Ramos (cell line): ENCODE results near the gene ARHGEF17.
"Not testable (repeated sequence)": the region's sequence is repeated elsewhere in the genome, so short reads cannot be mapped to it uniquely, and the experiment has no call there.

Experiments
- in situ Hi-C: fragments of 300-500 bp; cut with MboI; formaldehyde crosslinking; loops from one replicate; pipeline ENCODE4 v1.14.3; 2022; ENCODE audit warnings: low sequenced_read_pairs; ENCODE audit not compliant: unreplicated experiment

Gene ARHGEF17

DNA sequence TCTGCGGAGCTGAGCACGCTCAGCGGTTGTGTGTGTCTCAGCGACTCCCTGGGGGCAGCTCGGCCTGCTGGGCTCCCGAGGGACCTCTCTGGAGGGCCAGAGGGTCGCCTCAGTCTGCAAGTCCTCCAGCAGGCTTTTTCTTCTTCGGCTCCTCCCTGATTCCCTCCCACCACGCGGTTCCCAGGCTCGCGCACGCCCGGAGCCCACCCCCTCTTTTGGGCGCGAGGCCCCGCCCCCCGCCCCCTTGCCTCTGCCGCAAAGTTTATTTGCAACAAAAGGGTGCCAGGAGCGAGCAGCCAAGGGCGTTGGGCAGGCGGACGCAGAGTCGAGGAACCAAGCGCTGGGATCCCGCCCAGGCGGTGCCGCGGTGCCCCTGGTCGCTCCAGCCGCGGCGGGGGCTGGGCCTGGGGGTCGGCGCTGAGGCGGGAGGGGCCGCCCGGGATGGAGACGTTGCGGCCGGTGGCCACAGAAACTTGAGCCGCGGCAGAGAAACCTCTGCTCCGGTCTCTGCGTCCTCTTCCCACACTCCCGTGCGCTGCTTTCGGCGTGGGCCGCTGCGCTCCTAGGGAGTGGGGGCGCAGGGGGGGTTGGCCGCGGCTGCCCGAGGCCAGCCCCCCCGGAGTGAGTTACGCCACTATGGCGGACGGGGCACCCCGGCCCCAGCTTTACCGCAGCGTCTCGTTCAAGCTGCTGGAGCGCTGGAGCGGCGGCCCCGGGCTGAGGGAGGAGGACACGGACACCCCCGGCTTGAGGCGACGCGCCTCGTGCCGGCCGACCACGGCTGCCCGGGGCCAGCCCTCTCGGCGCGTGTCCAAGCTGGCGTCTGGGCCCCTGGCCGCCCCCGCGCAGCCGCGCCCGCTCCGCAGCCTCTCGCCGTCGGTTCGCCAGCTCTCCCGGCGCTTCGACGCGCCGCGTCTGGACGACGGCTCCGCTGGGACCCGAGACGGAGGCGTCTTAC lies at the start of gene ARHGEF17:
Gene ARHGEF17 (plus strand): TSS at position 274 of the 958 bp plus-strand sequence. CDS start 363 bp downstream, at position 637.
- in situ Hi-C loops = no loop called here

DNA sequence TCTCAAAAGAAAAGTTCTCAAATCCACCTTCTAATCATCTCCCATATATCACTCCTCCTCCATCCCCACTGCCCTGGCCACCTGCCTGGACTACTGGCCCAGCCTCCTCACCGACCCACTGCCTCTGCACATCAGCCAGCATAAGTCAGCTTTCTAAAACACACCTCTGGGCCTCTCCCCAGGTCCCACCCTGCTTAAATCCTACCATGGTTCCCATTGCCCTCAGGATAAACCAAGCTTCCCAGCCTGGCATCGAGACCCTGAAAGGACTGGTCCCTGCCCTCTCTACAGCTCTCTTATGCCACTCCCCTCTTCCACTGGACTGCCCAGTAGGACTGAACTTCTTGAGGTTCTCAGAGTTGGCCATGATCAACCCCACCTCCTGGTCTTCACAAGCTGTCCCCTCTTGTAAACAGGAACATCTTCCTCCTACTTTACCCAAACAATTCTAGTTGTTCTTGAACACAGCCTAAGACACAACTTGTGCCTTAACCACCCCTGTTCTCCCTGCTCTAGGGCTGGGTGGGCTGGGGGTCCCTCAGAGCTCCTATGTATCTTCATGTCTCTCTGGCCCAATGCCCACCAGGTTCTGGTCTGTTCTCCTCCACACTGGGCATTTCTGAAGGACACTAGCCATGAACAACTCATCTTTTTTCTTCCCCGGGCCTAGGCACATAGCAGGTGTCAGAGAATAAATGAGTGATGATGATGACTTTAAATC lies 48.5 kb upstream of the ARHGEF17 start:
- in situ Hi-C loops = no loop called here

- in situ Hi-C loops = no loop called here
These were observed 48.0 kb upstream of the ARHGEF17 start for GRCh38 chr11:73260127-73260457.

DNA sequence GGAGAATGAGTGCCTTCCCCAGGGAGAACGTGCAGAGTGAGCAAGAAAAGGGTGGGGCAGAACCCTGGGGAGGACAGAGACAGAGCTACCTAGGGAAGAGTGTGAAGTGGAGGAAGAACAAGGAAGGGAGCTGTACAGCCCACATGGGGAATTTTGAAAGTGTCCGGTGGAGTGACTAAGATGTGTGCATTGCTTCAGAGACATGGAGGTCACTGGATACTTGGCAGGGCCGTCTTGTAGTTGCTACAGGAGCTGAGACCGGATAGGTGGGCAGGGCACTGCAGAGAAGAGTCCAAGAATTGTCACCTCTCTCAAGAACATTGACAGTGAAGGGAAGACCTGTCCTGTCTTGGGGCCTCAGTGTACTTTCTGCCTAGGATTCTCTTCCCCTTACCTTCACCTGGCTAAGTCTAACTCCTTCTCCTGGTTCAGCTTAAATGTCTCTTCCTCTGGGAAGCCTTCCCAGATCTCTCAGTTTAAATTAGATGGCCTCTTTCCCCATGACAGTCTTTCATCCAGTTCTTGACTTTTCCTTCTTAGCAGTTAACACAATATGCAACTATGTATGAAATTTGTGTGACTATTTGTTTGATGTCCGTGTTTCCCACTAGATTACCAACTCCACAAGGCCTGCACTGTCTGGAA lies 45.1 kb upstream of the ARHGEF17 start:
- in situ Hi-C loops = no loop called here

DNA sequence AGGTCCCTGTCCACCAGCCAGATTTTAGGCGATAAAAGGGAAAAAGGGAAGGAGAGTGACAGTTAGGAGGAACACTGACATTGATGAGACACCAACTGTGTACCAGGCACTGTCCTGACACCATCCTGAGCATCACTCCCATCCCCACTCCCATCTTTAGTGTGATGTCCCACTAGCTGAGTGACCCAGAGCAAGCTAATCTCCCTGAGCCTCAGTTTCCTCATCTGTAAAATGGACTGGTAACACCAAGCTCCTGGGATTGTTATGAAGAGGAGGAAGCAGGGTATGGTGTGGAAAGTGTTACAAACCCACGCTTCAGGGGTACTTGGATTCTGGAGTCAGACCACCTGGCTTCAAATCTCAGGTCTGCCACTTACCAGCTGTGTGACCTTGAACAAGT lies 44.4 kb upstream of the ARHGEF17 start:
- in situ Hi-C loops = no loop called here

- in situ Hi-C loops = no loop called here
These were observed 42.7 kb upstream of the ARHGEF17 start for GRCh38 chr11:73265278-73265810.

DNA sequence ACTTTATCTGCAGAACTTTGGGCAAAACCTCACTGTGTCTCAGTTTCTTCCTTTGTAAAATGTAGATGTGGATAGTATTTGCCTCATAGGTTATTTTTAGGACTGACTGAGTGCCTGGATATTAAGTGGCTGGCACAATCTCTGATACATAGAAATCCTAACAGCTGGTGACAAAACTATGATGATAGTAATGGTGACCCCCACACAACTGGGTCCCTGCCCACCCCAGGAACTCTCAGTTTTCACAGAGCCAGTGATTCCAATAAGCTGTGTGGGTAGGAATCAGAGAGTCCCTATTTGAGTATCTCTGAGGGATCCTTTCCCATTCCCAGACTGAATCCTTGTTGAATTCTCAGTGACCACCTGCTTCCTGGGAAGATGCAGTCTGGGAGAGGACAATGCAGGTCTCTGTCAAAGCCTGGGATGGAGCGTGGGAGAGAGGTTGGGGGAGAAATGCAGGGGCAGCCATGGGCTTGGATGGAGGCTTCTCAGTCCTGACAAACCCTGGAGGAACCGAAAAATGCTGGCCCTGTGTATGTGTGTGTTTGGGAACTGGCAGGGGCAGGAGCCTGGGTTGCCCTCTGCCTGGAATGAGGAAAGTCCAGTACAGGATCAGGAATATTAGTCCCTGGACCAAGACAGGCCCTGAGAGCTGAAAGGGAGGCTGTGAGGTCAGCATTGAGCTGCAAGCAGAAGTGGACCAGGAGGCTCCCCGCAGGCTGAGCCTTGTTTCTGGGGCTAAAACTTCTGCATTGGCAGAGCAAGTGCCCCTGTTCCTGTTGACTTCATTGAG lies 42.0 kb upstream of the ARHGEF17 start:
- in situ Hi-C loops = no loop called here

DNA sequence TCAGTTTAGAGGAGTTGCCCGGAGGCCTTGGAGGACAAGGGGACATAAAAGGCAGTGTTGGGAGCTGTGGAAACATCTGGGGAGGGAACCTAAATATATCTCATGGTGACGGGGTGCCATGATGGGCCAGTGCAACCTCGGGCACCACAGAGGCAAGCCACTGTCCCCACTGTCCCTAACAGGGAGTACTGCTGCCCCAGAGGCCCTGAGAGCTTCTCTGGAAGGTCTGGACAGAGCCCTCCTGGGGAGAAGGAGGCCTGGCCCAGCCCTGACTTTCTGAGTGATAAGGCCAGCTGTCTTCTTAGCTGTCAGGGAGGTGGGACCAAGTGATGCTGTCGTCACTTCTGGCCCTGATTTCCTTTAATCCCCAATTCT lies 41.4 kb upstream of the ARHGEF17 start:
- in situ Hi-C loops = no loop called here

GRCh38 chr11:73267122-73267846 lies 40.8 kb upstream of the ARHGEF17 start:
- in situ Hi-C loops = no loop called here

DNA sequence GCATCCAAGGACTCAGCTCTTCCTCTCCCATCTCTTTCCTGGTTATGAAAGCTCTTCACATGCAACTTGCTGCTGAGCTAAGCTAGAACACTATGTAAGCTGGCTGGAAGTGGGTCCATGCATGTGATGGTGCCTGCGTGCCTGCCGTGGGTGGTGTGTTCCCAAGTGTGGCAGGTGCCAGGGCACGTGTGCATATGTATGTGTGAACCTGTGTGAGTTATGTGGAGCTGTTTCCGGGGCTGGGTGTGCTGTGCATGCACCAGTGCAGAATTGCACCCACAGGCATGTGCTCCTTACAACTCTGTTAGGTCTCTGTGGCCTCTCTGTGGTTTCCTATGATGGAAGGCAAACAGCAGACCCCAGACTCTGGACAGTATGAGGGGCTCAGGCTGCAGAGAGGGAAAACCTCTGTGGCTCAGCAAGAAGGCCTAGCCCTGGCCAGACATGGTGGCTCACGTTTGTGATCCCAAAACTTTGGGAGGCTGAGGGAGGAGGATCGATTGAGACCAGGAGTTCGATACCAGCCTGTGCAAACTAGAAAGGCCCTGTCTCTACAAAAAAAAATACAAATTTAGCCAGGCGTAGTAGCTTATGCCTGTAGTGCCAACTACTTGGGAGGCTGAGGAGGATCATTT lies 40.1 kb upstream of the ARHGEF17 start:
- in situ Hi-C loops = no loop called here

DNA sequence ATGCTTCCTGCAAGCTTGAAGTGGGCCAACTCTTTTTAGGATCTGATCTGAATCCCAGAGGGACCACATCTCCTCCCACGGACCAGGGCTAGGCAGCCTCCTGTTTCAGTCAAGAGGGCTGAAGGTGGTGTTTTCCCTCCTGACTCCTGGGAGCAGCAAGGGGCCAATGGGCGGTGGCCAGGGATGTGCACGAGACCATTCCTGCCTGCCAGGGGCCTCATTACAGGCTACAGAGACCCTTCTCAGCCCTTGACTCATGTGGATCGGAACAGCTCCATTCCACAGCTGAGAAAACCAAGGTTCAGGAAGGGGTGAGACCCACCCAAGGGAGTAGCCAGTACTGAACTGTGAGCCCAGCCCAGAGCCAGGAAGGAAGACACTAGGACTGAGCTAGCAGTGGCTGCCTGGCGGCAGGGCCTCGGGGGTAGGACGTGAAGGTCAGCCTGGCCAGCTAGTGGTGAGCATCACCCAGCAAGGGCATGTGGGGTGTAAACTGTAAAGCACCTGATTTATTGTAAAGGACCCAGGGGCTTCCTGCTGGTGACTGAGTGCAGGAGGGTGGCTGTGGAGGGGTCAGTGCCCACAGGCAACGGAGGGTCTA lies 39.3 kb upstream of the ARHGEF17 start:
- in situ Hi-C loops = no loop called here

DNA sequence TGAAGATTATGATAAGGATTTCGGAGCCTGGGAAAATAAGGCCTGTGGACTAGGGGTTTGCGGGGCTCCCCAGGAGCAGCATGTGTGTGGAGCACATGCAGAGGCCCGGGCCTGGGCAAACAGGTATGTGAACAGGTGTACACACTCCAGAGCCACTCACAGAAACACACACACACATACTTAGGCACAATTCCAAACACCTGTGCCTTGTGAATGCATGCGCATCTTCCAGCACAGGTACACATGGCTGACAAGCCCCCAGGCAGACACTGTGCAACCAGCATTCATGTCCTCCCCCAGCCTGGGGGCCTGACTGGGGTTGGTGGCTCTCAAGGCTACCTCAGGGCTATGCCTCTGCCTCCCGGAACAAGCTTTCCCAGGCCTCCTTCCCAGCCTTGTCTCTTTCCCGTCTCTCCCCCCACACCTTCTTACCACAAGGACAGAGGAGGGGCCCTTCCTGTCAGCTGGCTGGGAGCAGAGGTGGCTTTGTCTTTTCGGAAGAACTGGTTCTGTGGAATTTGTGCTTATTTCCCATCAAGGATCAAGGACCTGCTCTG lies 38.5 kb upstream of the ARHGEF17 start:
- in situ Hi-C loops = no loop called here

DNA sequence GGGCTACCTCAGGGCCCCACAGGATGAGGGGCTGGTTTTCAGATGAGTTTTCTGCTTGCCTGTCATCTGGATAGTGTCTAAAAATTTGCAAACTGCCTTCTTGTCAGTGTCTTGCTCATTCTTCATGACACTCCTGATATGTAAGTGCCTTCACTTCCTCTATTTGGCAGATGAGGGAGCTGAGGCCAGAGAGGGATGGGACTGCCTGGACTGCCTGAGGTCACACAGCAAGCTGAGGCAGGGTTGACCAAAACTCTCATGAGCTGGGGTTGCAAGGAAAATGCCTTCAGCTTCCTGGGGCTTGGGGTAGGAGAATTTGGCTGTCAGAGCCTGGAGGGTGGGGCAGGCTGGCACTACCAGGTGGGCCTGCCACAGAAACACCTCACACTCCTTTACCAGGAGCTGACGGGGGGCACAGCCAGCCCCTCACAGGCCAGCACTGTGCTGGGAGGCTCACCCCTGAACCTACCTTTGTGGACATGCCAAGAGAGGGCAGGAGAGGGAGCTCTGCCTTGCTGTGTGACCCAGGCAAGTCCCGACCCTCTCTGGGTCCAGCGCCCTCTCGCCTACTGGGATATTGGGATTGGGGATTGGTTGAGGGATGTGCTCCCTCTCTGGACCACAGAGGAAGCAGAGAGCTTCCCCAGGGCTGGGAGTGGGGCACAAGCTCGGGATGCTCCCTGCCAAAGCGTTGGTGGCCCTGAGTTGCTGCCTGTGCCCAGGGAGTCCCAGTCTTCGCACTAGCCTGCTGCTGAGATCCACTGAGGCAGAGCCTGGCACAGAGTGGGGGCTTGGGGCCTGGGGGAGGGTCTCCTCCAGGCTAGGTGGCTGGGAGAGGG lies 37.8 kb upstream of the ARHGEF17 start:
- in situ Hi-C loops = no loop called here

GRCh38 chr11:73270855-73271477 lies 37.1 kb upstream of the ARHGEF17 start:
- in situ Hi-C loops = no loop called here

DNA sequence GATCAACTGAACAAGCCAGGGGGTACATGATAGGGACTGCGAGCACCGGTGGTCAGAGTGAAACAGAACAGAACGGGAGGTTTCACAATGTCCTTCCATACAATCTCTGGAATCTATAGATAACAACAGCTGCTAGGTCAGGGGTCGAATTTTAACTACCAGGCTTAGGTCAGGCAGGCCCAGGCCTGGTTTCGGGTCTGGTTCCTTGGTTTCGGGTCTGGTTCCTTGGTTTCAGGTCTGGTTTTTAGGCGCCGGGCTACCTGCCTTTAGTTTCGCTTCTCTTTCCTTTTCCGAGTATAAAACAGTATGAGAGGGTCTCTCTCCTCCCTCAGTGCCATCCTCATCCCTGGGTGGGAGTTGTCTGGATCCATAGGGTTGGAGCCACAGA lies 36.6 kb upstream of the ARHGEF17 start:
- in situ Hi-C loops = not testable (repeated sequence)

DNA sequence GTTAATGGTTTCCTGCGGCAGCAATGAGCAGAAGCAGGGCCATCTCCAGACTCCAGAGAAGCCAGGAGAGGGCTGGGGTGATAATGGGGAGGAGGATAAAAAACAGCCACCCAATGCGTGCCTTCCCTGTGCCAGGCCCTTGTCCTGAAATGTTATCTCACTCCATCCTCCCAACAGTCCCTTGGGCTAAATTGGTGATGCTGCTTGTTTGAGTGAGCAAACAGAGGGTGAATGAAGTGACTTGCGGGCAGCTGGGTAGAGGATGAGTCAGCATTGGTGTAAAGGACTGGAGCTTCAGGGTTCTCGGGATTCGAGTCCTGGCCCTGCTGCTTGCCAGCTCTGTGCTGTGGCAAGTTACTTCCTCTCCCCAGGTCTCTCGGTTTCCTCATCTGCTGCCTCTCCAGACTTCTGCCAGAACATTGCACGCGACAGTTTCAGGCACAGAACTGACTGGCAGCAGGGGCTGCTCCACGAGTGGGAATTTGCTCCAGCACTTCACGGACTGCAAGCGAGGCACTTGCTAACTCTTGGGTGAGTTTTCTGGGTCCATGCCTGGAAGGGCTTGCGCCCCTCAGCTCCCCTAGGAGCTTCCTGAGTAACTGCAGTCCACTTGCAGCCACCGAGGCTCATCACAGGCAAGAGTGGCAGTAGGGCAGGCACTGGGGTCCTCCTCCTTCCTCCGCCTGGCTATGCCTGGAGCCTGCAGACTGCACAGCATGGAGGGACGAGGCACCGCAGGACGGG lies 36.0 kb upstream of the ARHGEF17 start, which contains the start of gene P2RY6:
Gene P2RY6 (plus strand): TSS at position 403 of the 744 bp plus-strand sequence. CDS start 24,181 bp downstream, outside the sequence.
- in situ Hi-C loops = no loop called here
